Stimulated activated CD4-positive, alpha-beta T cell treated with anti-CD3 and anti-CD28 coated beads, TNF-alpha, amount 100 ng/mL, for 4 hours (primary cell): ENCODE measurements around the gene ENTREP1.
"Not testable (repeated sequence)": the region's sequence is repeated elsewhere in the genome, so short reads cannot be mapped to it uniquely, and the experiment has no call there.

Source experiments
- DNase-seq, 3 experiments: peaks; one replicate each; pipeline ENCODE4 v3.0.0-alpha.2; 2020; ENCODE audit warnings: low read depth in 3 of 3

ENTREP1 gene

GRCh38 chr9:69409936-69410335 is 84.9 kb downstream of the ENTREP1 start:
- not testable (repeated sequence) for DNase-seq

- no peak for DNase-seq
Measured at GRCh38 chr9:69411246-69411645, 86.2 kb downstream of the ENTREP1 start.

GRCh38 chr9:69411931-69412740 is 87.1 kb downstream of the ENTREP1 start:
- DNase-seq = no peak

- DNase-seq = no peak
Measured at GRCh38 chr9:69412741-69413150, 87.7 kb downstream of the ENTREP1 start.

GRCh38 chr9:69420611-69421270 is 95.7 kb downstream of the ENTREP1 start:
- DNase-seq = no peak

- DNase-seq = peak in 1 of 3 experiments; percentile 23
Measured at GRCh38 chr9:69421908-69422801, 97.1 kb downstream of the ENTREP1 start.

GRCh38 chr9:69425136-69425801 is 100.3 kb downstream of the ENTREP1 start:
- no peak for DNase-seq

- DNase-seq = no peak
Measured at GRCh38 chr9:69427286-69427685, 102.3 kb downstream of the ENTREP1 start.

GRCh38 chr9:69428017-69428785 is 103.2 kb downstream of the ENTREP1 start:
- DNase-seq = no peak

GRCh38 chr9:69429281-69429680 is 104.3 kb downstream of the ENTREP1 start:
- no peak for DNase-seq

- DNase-seq = no peak
Measured at GRCh38 chr9:69430206-69430605, 105.2 kb downstream of the ENTREP1 start.

- no peak for DNase-seq
Measured at GRCh38 chr9:69431203-69431602, 106.2 kb downstream of the ENTREP1 start.

- DNase-seq = no peak
Measured at GRCh38 chr9:69431777-69432176, 106.8 kb downstream of the ENTREP1 start.

GRCh38 chr9:69432623-69433022 is 107.6 kb downstream of the ENTREP1 start:
- DNase-seq = no peak

GRCh38 chr9:69433392-69433791 is 108.4 kb downstream of the ENTREP1 start:
- no peak for DNase-seq

GRCh38 chr9:69433968-69434367 is 109.0 kb downstream of the ENTREP1 start:
- DNase-seq = no peak

GRCh38 chr9:69439654-69440053 is 114.6 kb downstream of the ENTREP1 start:
- not testable (repeated sequence) for DNase-seq

GRCh38 chr9:69440254-69440955 is 115.4 kb downstream of the ENTREP1 start:
- not testable (repeated sequence) for DNase-seq
